Chondrocyte (in vitro differentiated cells): ENCODE data around the gene ODF2. TPM values are rescaled to one million over a fixed set of nuclear protein-coding genes. Genes with fewer than 3 reads are reported as not detected.

Experiments used
- DNase-seq: peaks from one replicate; pipeline ENCODE4 v3.0.0; 2021; ENCODE audit warnings: mixed read lengths, low spot score
- H3K27ac Mint-ChIP-seq: one replicate; pipeline ENCODE4 v1.8.0; 2021; ENCODE audit warnings: mild to moderate bottlenecking, moderate library complexity, mixed read lengths; ENCODE audit not compliant: unreplicated experiment
- H3K27me3 Mint-ChIP-seq: 2 replicates; pipeline ENCODE4 v1.8.0; 2021; ENCODE audit warnings: low read depth, mixed read lengths
- H3K36me3 Mint-ChIP-seq: 2 replicates; pipeline ENCODE4 v1.8.0; 2021; ENCODE audit warnings: low read depth, mixed read lengths
- H3K4me1 Mint-ChIP-seq: 2 replicates; pipeline ENCODE4 v1.8.0; 2021; ENCODE audit warnings: low read depth, mild to moderate bottlenecking, mixed read lengths
- H3K4me3 Mint-ChIP-seq: one replicate; pipeline ENCODE4 v1.8.0; 2021; ENCODE audit warnings: mild to moderate bottlenecking, moderate library complexity, mixed read lengths; ENCODE audit not compliant: unreplicated experiment
- H3K9me3 Mint-ChIP-seq: 2 replicates; pipeline ENCODE4 v1.8.0; 2021; ENCODE audit warnings: low read depth, mixed read lengths
- total RNA-seq: library from RNA; stranded (reverse); gene quantifications from 3 replicates; pipeline ENCODE4 v1.2.1, GENCODE V29; 2021
- TF ChIP-seq, protein P1 (sequence below): fragments of 200-600 bp; sonication (generic); IDR thresholded peaks from 2 replicates; pipeline ENCODE4 v1.5.0; 2021; ENCODE audit warnings: antibody characterized with exemption, mild to moderate bottlenecking, moderate library complexity

The ODF2 gene
- total RNA-seq, 1 donor from 2014 or later, result 25.6 TPM

DNA sequence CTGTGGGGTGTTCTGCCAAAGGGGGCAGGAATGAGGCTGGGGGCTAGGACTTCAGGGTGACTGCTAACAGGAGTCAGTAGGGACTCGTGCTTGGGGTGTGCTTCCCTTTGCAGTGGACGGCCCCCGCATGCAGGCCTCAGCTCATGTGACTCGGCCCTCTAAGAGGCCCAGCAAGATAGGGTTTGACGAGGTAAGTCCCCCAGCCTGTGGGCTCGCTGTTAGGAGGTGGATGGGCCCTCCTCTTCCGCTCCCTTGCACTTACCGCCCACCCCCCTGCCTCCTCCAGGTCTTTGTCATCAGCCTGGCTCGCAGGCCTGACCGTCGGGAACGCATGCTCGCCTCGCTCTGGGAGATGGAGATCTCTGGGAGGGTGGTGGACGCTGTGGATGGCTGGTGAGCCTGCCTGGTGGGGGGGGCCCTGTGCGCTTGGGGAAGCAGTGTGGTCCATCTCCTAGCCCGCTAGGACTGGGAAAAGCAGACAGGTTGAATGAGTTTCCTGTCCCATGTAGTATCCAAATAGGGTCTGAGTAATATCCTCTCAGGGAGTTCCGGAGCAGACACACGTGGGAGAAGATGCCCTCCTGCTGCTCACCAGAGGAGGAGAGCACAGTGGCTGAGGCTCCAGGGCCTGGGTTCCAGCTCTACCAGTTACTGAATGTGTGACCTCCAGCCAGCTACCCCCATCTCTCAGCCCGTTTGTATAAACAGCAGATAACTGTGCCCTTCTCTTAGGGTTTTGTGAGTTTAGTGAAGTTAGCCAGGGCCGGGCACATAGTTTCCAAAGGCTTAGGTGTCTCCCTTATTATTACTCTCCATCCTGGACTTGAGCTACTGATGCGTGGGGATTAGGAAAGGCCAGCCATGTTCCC, 26.9 kb upstream of the ODF2 start:
- Mint-ChIP-seq H3K27ac (no peak overlapping the region), H3K36me3 (peaks cover 17% of the 10 kb centered on the region), H3K27me3 (no peaks in the 10 kb centered on the region), H3K4me1 (peaks cover 3% of the 10 kb centered on the region), H3K9me3 (no peaks in the 10 kb centered on the region), H3K4me3 (no peak overlapping the region)
- no peak for DNase-seq
- TF ChIP-seq, protein P1, sequence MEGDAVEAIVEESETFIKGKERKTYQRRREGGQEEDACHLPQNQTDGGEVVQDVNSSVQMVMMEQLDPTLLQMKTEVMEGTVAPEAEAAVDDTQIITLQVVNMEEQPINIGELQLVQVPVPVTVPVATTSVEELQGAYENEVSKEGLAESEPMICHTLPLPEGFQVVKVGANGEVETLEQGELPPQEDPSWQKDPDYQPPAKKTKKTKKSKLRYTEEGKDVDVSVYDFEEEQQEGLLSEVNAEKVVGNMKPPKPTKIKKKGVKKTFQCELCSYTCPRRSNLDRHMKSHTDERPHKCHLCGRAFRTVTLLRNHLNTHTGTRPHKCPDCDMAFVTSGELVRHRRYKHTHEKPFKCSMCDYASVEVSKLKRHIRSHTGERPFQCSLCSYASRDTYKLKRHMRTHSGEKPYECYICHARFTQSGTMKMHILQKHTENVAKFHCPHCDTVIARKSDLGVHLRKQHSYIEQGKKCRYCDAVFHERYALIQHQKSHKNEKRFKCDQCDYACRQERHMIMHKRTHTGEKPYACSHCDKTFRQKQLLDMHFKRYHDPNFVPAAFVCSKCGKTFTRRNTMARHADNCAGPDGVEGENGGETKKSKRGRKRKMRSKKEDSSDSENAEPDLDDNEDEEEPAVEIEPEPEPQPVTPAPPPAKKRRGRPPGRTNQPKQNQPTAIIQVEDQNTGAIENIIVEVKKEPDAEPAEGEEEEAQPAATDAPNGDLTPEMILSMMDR, result no peak

DNA sequence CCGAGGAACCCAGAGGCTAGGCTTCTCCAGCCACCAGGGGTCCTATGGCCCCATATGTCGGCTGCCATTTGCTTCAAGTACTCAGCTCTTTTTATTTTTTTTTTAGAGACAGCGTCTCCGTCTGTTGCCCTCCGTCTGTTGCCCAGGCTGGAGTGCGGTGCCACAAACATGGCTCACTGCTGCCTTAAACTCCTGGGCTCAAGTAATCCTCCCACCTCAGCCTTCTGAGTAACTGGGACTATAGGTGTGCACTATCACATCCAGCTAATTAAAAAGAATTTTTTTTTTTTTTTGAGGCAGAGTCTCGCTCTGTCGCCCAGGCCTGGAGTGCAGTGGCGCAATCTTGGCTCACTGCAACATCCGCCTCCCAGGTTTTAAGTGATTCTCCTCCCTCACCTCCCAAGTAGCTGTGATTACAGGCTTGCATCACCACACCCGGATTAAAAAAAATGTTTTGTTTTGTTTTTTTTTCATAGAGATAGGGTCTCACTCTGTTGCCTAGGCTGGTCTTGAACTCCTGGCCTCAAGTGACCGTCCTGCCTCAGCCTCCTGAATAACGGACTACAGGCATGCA, 26.2 kb upstream of the ODF2 start:
- Mint-ChIP-seq H3K27ac (no peak overlapping the region), H3K4me1 (peaks cover 3% of the 10 kb centered on the region), H3K4me3 (no peak overlapping the region)

DNA sequence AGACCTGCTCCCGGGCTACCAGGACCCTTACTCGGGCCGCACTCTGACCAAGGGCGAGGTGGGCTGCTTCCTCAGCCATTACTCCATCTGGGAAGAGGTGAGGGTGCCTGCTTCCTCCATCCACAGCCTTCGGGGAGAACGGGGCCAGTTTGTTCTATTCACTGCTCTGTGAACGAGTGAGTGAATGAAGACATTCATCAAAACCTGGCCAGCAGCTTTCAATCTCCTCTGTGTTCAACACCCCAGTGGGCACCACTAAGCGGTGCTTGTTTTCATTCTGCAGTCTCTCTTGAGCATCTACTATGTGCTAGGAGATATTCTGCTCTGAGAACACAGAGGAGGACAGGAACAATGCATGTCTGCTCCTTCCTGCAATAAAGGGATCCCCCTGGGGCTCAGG, 24.6 kb upstream of the ODF2 start:
- TF ChIP-seq, protein P1, result no peak

More for the DNA sequence above, 26.2 kb upstream of the ODF2 start:
- Mint-ChIP-seq H3K27me3 (no peaks in the 10 kb centered on the region), H3K36me3 (peaks cover 14% of the 10 kb centered on the region), H3K9me3 (no peaks in the 10 kb centered on the region)
- TF ChIP-seq, protein P1, result no peak
- DNase-seq, result no peak

DNA sequence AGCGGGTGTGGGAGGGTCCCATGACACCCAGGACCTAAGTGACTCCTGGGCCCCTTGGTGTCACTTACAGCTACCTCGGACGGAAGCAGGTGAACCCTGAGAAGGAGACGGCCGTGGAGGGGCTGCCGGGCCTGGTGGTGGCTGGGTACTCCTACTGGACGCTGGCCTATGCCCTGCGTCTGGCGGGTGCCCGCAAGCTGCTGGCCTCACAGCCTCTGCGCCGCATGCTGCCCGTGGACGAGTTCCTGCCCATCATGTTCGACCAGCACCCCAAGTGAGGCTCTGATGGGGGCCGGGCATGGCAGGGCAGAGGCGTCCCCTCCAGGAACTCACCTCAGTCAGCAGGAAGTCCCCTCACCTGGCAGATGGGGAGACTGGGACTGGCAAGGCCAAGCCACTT, 21.5 kb upstream of the ODF2 start:
- no peak overlapping the region for H3K27ac Mint-ChIP-seq
- DNase-seq, result no peak
- H3K27me3 Mint-ChIP-seq, result no peaks in the 10 kb centered on the region
- H3K9me3 Mint-ChIP-seq, result no peaks in the 10 kb centered on the region
- no peak overlapping the region for H3K4me3 Mint-ChIP-seq
- TF ChIP-seq, protein P1, result no peak
- no peaks in the 10 kb centered on the region for H3K4me1 Mint-ChIP-seq
- H3K36me3 Mint-ChIP-seq, result peaks cover 11% of the 10 kb centered on the region

More for the DNA sequence above, 24.6 kb upstream of the ODF2 start:
- H3K36me3 Mint-ChIP-seq, result peaks cover 14% of the 10 kb centered on the region
- no peak overlapping the region for H3K4me3 Mint-ChIP-seq
- no peaks in the 10 kb centered on the region for H3K27me3 Mint-ChIP-seq
- DNase-seq, result no peak
- peaks cover 3% of the 10 kb centered on the region for H3K4me1 Mint-ChIP-seq
- no peaks in the 10 kb centered on the region for H3K9me3 Mint-ChIP-seq
- no peak overlapping the region for H3K27ac Mint-ChIP-seq

DNA sequence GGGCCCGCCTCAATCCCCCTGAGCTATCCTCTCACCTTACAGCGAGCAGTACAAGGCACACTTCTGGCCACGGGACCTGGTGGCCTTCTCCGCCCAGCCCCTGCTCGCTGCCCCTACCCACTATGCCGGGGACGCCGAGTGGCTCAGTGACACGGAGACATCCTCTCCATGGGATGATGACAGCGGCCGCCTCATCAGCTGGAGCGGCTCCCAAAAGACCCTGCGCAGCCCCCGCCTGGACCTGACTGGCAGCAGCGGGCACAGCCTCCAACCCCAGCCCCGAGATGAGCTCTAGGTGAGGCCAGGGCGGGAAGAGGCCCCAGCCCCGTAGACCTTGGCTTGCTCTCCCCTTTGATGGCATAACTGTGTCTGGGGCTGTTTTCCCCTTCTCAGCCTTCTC, 20.2 kb upstream of the ODF2 start:
- H3K27me3 Mint-ChIP-seq, result no peaks in the 10 kb centered on the region
- no peak overlapping the region for H3K4me3 Mint-ChIP-seq
- TF ChIP-seq, protein P1, result no peak
- no peaks in the 10 kb centered on the region for H3K9me3 Mint-ChIP-seq
- H3K4me1 Mint-ChIP-seq, result no peaks in the 10 kb centered on the region
- H3K27ac Mint-ChIP-seq, result no peak overlapping the region
- H3K36me3 Mint-ChIP-seq, result peaks cover 8% of the 10 kb centered on the region
- no peak for DNase-seq
